ENCODE results near the gene CRPPA.
A peak's percentile ranks its signal among the peaks of the same experiment; 100 is the strongest.

The CRPPA gene

GRCh38 chr7:16422917-16423316 lies 1.6 kb upstream of the CRPPA start:
- no peak for DNase-seq

- no peak for DNase-seq
Measured at GRCh38 chr7:16422103-16422435, 731 bp upstream of the CRPPA start.

GRCh38 chr7:16420649-16421332 lies 547 bp downstream of the CRPPA start:
- DNase-seq, result peak; percentile 88 to 89

- no peak for DNase-seq
Measured at GRCh38 chr7:16420329-16420648, 1.0 kb downstream of the CRPPA start.

- DNase-seq, result no peak
Measured at GRCh38 chr7:16419859-16420258, 1.5 kb downstream of the CRPPA start.

GRCh38 chr7:16419126-16419525 lies 2.2 kb downstream of the CRPPA start:
- DNase-seq, result no peak

GRCh38 chr7:16417906-16418305 lies 3.4 kb downstream of the CRPPA start:
- DNase-seq, result no peak

- no peak for DNase-seq
Measured at GRCh38 chr7:16416289-16417282, 4.8 kb downstream of the CRPPA start.

GRCh38 chr7:16412274-16413254 lies 8.8 kb downstream of the CRPPA start:
- DNase-seq, result no peak

GRCh38 chr7:16411391-16411790 lies 9.9 kb downstream of the CRPPA start:
- no peak for DNase-seq

- no peak for DNase-seq
Measured at GRCh38 chr7:16409777-16410176, 11.6 kb downstream of the CRPPA start.

GRCh38 chr7:16404636-16405035 lies 16.7 kb downstream of the CRPPA start:
- no peak for DNase-seq

GRCh38 chr7:16403475-16403874 lies 17.9 kb downstream of the CRPPA start:
- no peak for DNase-seq

- DNase-seq, result no peak
Measured at GRCh38 chr7:16402940-16403339, 18.4 kb downstream of the CRPPA start.

GRCh38 chr7:16402091-16402490 lies 19.2 kb downstream of the CRPPA start:
- no peak for DNase-seq

GRCh38 chr7:16400893-16401275 lies 20.5 kb downstream of the CRPPA start:
- DNase-seq, result no peak

GRCh38 chr7:16399916-16400892 lies 21.1 kb downstream of the CRPPA start:
- DNase-seq, result no peak

- DNase-seq, result no peak
Measured at GRCh38 chr7:16399265-16399831, 22.0 kb downstream of the CRPPA start.

GRCh38 chr7:16398146-16399017 lies 23.0 kb downstream of the CRPPA start:
- DNase-seq, result no peak

- no peak for DNase-seq
Measured at GRCh38 chr7:16397501-16398145, 23.7 kb downstream of the CRPPA start.
